ENCODE measurements around the gene RPL22. TPM values are rescaled to one million over a fixed set of nuclear protein-coding genes. Genes with fewer than 3 reads are reported as not detected.
A peak's percentile ranks its signal among the peaks of the same experiment; 100 is the strongest.

The RPL22 gene
- total RNA-seq, 4 donors from 2014 or later, result 126 to 281 (median 227) TPM

DNA sequence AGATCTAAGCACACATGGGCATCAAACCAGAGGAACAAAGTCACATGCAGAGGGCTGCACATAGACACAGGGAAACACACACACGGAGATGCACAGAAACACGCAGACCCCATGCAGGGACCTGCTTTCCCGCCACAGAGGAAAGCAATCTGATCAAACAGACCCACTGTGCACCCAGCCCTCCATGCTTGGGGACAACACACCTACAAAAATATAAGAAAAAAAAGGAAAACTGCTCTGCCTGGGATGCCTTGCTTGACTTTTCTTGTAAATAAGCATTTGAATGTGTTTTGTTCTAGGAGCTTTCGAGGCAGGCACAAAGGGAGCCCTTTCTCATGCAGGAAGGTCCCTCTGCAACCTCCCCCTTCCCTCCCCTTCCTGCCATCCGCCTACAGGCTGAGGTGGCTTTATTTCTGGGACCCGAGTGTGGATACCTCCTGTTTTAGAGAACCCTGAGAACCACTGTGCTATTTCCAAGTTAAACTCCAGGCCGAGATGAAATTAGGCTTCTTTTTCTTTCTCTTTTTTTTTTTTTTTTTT is 39.9 kb upstream of the RPL22 start:
- no peak for TF ChIP-seq POLR2AphosphoS5 (IDR thresholded peaks at IDR 0.05)
- TF ChIP-seq, protein P1, sequence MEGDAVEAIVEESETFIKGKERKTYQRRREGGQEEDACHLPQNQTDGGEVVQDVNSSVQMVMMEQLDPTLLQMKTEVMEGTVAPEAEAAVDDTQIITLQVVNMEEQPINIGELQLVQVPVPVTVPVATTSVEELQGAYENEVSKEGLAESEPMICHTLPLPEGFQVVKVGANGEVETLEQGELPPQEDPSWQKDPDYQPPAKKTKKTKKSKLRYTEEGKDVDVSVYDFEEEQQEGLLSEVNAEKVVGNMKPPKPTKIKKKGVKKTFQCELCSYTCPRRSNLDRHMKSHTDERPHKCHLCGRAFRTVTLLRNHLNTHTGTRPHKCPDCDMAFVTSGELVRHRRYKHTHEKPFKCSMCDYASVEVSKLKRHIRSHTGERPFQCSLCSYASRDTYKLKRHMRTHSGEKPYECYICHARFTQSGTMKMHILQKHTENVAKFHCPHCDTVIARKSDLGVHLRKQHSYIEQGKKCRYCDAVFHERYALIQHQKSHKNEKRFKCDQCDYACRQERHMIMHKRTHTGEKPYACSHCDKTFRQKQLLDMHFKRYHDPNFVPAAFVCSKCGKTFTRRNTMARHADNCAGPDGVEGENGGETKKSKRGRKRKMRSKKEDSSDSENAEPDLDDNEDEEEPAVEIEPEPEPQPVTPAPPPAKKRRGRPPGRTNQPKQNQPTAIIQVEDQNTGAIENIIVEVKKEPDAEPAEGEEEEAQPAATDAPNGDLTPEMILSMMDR (IDR thresholded peaks at IDR 0.05), result no peak
- no peak for TF ChIP-seq EP300 (IDR thresholded peaks at IDR 0.05)
- no peak for TF ChIP-seq POLR2A (IDR thresholded peaks at IDR 0.05)
- no peak for ATAC-seq
- H3K27me3 ChIP-seq, result peaks cover 60% of the 10 kb centered on the region
- no peak overlapping the region for H3K27ac ChIP-seq
- H3K36me3 ChIP-seq, result peaks cover 0 to 1% of the 10 kb centered on the region in 2 donors
- 51 to 52% methylated on average over 6 to 7 of the region's 7 CpGs for WGBS, 2 donors (ENCODE audit: low coverage in 1 of 2)
- no peaks in the 10 kb centered on the region for H3K9me3 ChIP-seq
- no peak overlapping the region for H3K4me3 ChIP-seq
- peaks cover 0 to 35% (median 16%) of the 10 kb centered on the region in 3 donors for H3K4me1 ChIP-seq

- H3K4me3 ChIP-seq, result no peak overlapping the region
- ATAC-seq, result no peak
- no peak for TF ChIP-seq POLR2AphosphoS5 (IDR thresholded peaks at IDR 0.05)
- peaks cover 38% of the 10 kb centered on the region for H3K27me3 ChIP-seq
- 88% methylated on average over 4 of the region's 4 CpGs; no CpG with 5 or more reads in 1 of the 2 donors for WGBS, 2 donors (ENCODE audit: low coverage in 1 of 2)
- H3K27ac ChIP-seq, result no peak overlapping the region
- peaks cover 0 to 23% of the 10 kb centered on the region in 2 donors for H3K36me3 ChIP-seq
- H3K4me1 ChIP-seq, result peaks cover 0 to 29% (median 10%) of the 10 kb centered on the region in 3 donors
- no peaks in the 10 kb centered on the region for H3K9me3 ChIP-seq
These were observed 37.7 kb upstream of the RPL22 start for GRCh38 chr1:6237093-6237492.

GRCh38 chr1:6235296-6235677 is 35.9 kb upstream of the RPL22 start:
- no peak for TF ChIP-seq POLR2A (IDR thresholded peaks at IDR 0.05)
- no peak for TF ChIP-seq POLR2AphosphoS5 (IDR thresholded peaks at IDR 0.05)
- no peak for TF ChIP-seq EP300 (IDR thresholded peaks at IDR 0.05)
- TF ChIP-seq, protein P1 (IDR thresholded peaks at IDR 0.05), result no peak
- H3K9me3 ChIP-seq, result no peaks in the 10 kb centered on the region
- H3K4me1 ChIP-seq, result peaks cover 0 to 20% (median 3%) of the 10 kb centered on the region in 3 donors
- peaks cover 0 to 41% of the 10 kb centered on the region in 2 donors for H3K36me3 ChIP-seq
- peaks cover 20% of the 10 kb centered on the region for H3K27me3 ChIP-seq
- peak overlapping the region; percentile 68 to 94 for H3K4me3 ChIP-seq
- WGBS, 2 donors (ENCODE audit: low coverage in 1 of 2), result 0 to 3% methylated on average over 5 to 6 of the region's 30 CpGs
- peak; percentile 0 for ATAC-seq
- H3K27ac ChIP-seq, result peak overlapping the region in 3 of 4 donors; percentile 71 to 75 (median 73)

GRCh38 chr1:6234502-6235295 is 35.3 kb upstream of the RPL22 start:
- no peak overlapping the region for H3K27ac ChIP-seq
- H3K36me3 ChIP-seq, result peaks cover 0 to 47% of the 10 kb centered on the region in 2 donors
- H3K4me3 ChIP-seq, result peak overlapping the region; percentile 68 to 94
- peaks cover 14% of the 10 kb centered on the region for H3K27me3 ChIP-seq
- no peaks in the 10 kb centered on the region for H3K9me3 ChIP-seq
- no peak for TF ChIP-seq POLR2A (IDR thresholded peaks at IDR 0.05)
- TF ChIP-seq, protein P1 (IDR thresholded peaks at IDR 0.05), result no peak
- TF ChIP-seq EP300 (IDR thresholded peaks at IDR 0.05), result no peak
- no peak for TF ChIP-seq POLR2AphosphoS5 (IDR thresholded peaks at IDR 0.05)
- peaks cover 0 to 20% (median 3%) of the 10 kb centered on the region in 3 donors for H3K4me1 ChIP-seq
- WGBS, 2 donors (ENCODE audit: low coverage in 1 of 2), result 44 to 54% methylated on average over 7 to 12 of the region's 20 CpGs
- ATAC-seq, result no peak

DNA sequence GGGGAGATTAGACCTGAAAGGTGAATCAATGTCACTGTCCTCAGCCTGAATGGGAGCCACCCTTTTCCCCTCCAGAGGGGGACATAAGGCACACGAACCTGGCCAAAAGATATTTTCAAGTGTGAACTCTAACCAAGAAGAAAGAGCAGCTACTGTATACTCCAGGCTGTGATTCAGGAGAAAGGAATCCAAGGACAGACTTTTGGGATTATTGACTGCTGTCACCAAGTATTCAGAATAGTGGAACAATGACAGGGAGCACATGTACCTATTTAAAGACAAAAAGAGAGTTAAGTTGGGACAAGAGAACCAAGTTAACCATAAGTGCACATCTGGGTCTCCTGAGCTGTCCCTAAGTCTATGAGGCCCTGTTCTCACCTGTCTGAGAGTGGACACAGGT is 34.0 kb upstream of the RPL22 start:
- Histone ChIP-seq H3K36me3 (peaks cover 0 to 60% of the 10 kb centered on the region in 2 donors), H3K9me3 (no peaks in the 10 kb centered on the region), H3K27ac (no peak overlapping the region), H3K4me3 (no peak overlapping the region), H3K27me3 (peaks cover 1% of the 10 kb centered on the region), H3K4me1 (peaks cover 0 to 20% (median 3%) of the 10 kb centered on the region in 3 donors)
- TF ChIP-seq POLR2AphosphoS5 (IDR thresholded peaks at IDR 0.05) (no peak), POLR2A (IDR thresholded peaks at IDR 0.05) (no peak), EP300 (IDR thresholded peaks at IDR 0.05) (no peak)
- TF ChIP-seq, protein P1 (IDR thresholded peaks at IDR 0.05), result no peak
- ATAC-seq, result no peak
- 14 to 70% methylated on average over 1 of the region's 1 CpG for WGBS, 2 donors (ENCODE audit: low coverage in 1 of 2)
